CD4-positive, alpha-beta T cell (primary cell): ENCODE results near the gene FBLN5. TPM values are rescaled to one million over a fixed set of nuclear protein-coding genes. Genes with fewer than 3 reads are reported as not detected.
A peak's percentile ranks its signal among the peaks of the same experiment; 100 is the strongest.

Source experiments
- ATAC-seq: fragments of 200-7000 bp; cut with Tn5 transposase; one replicate; pipeline ENCODE4 v1.10.0; 2022; ENCODE audit warnings: mild to moderate bottlenecking; ENCODE audit not compliant: poor library complexity
- CTCF ChIA-PET: fragments of 350-600 bp; sonication (Branson Sonifier 250); formaldehyde crosslinking; loops from one replicate; lab custom pipeline; 2021; ENCODE audit warnings: antibody characterized with exemption, inconsistent platforms; lab: Charles Lee
- POLR2A ChIA-PET: fragments of 350-600 bp; sonication (Branson Sonifier 250); formaldehyde crosslinking; loops from one replicate; lab custom pipeline; 2021; ENCODE audit warnings: antibody characterized with exemption, inconsistent platforms; lab: Charles Lee
- DNase-seq, 14 experiments: peaks; one replicate each; pipeline ENCODE4 v3.0.0-alpha.2; 2013 to 2020; ENCODE audit warnings: mixed read lengths in 2 of 14
- H3K27ac ChIP-seq, 2 donors: one replicate each; pipeline versions ENCODE4 v1.5.1 to v1.7.0; 2013; ENCODE audit warnings: low read length in 2 of 2, low read depth in 1 of 2, mild to moderate bottlenecking in 1 of 2
- H3K27me3 ChIP-seq, 2 experiments: 1 replicate in 1 of 2; 2 replicates in 1 of 2; pipeline versions ENCODE4 v1.6.1 to v1.7.0; 2013; ENCODE audit warnings: low read length in 2 of 2, control low read depth in 1 of 2, mild to moderate bottlenecking in 1 of 2, moderate library complexity in 1 of 2; ENCODE audit not compliant: insufficient read depth in 2 of 2, control insufficient read depth in 1 of 2
- H3K36me3 ChIP-seq: one replicate; pipeline ENCODE4 v1.6.1; 2013; ENCODE audit warnings: low read length, control low read depth; ENCODE audit not compliant: insufficient read depth
- H3K4me1 ChIP-seq: one replicate; pipeline ENCODE4 v1.6.1; 2013; ENCODE audit warnings: low read length, control low read depth; ENCODE audit not compliant: insufficient read depth
- H3K4me3 ChIP-seq: one replicate; pipeline ENCODE4 v1.5.1; 2013; ENCODE audit warnings: mild to moderate bottlenecking, low read length, moderate library complexity
- H3K9me3 ChIP-seq, 2 experiments: 1 replicate in 1 of 2; 2 replicates in 1 of 2; pipeline versions ENCODE4 v1.6.1 to v1.7.0; 2013; ENCODE audit warnings: low read length in 2 of 2, mild to moderate bottlenecking in 2 of 2, control low read depth in 1 of 2, moderate library complexity in 1 of 2; ENCODE audit not compliant: control insufficient read depth in 1 of 2, insufficient read depth in 1 of 2
- H3K27ac Mint-ChIP-seq: one replicate; pipeline ENCODE4 v1.8.0; 2020; ENCODE audit warnings: mixed read lengths
- H3K27me3 Mint-ChIP-seq: one replicate; pipeline ENCODE4 v1.8.0; 2021; ENCODE audit warnings: mixed read lengths
- H3K36me3 Mint-ChIP-seq: one replicate; pipeline ENCODE4 v1.8.0; 2021; ENCODE audit warnings: low read depth, mixed read lengths
- H3K4me1 Mint-ChIP-seq: one replicate; pipeline ENCODE4 v1.8.0; 2021; ENCODE audit warnings: low read depth, mixed read lengths
- H3K4me3 Mint-ChIP-seq: one replicate; pipeline ENCODE4 v1.8.0; 2020; ENCODE audit warnings: mild to moderate bottlenecking, mixed read lengths
- H3K9me3 Mint-ChIP-seq: one replicate; pipeline ENCODE4 v1.8.0; 2020; ENCODE audit warnings: mixed read lengths
- intact Hi-C, 2 experiments: fragments of 100-400 bp; cut with DNase I in 1 of 2; cut with micrococcal nuclease in 1 of 2; formaldehyde crosslinking; loops; one replicate each; pipeline versions ENCODE4 v1.15.1 to v1.9.0; 2023 to 2025; cut with DNase I, micrococcal nuclease
- total RNA-seq, 174 experiments: library from RNA in 2 of 174; stranded (reverse) in 2 of 174; gene quantifications; one replicate each; pipeline ENCODE4 v1.2.3 and lab custom pipeline; 2021 to 2026
- TF ChIP-seq, protein P1 (sequence below): fragments of 200-600 bp; IDR thresholded peaks from one replicate; pipeline ENCODE4 v1.8.0; 2022; ENCODE audit warnings: antibody characterized with exemption, mild to moderate bottlenecking

The FBLN5 gene
- total RNA-seq, 2 experiments from 2014 or later = 1.2 to 1.5 TPM

GRCh38 chr14:91877376-91877915 lies 70.0 kb downstream of the FBLN5 start:
- ATAC-seq = no peak
- ChIA-PET CTCF (no interaction called here), POLR2A (interaction anchor here (3.1 to 6.3 kb wide), 2 partner anchors 10 to 33 kb away, joined by 15 to 97 read pairs; partner anchors contain the start of gene TC2N)
- H3K4me1 Mint-ChIP-seq = peaks cover 89% of the 10 kb centered on the region
- Histone ChIP-seq H3K9me3 (no peaks in the 10 kb centered on the region), H3K27ac (no peak overlapping the region), H3K27me3 (no peaks in the 10 kb centered on the region), H3K4me3 (no peak overlapping the region), H3K36me3 (no peaks in the 10 kb centered on the region), H3K4me1 (peaks cover 77% of the 10 kb centered on the region)
- H3K27ac Mint-ChIP-seq = peak overlapping the region; percentile 95
- TF ChIP-seq, protein P1, sequence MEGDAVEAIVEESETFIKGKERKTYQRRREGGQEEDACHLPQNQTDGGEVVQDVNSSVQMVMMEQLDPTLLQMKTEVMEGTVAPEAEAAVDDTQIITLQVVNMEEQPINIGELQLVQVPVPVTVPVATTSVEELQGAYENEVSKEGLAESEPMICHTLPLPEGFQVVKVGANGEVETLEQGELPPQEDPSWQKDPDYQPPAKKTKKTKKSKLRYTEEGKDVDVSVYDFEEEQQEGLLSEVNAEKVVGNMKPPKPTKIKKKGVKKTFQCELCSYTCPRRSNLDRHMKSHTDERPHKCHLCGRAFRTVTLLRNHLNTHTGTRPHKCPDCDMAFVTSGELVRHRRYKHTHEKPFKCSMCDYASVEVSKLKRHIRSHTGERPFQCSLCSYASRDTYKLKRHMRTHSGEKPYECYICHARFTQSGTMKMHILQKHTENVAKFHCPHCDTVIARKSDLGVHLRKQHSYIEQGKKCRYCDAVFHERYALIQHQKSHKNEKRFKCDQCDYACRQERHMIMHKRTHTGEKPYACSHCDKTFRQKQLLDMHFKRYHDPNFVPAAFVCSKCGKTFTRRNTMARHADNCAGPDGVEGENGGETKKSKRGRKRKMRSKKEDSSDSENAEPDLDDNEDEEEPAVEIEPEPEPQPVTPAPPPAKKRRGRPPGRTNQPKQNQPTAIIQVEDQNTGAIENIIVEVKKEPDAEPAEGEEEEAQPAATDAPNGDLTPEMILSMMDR = no peak
- no peak for DNase-seq
- H3K9me3 Mint-ChIP-seq = no peaks in the 10 kb centered on the region
- peaks cover 4% of the 10 kb centered on the region for H3K36me3 Mint-ChIP-seq
- H3K4me3 Mint-ChIP-seq = no peak overlapping the region
- intact Hi-C loops = no loop called here
- no peaks in the 10 kb centered on the region for H3K27me3 Mint-ChIP-seq

- Mint-ChIP-seq H3K4me3 (no peak overlapping the region), H3K27ac (peak overlapping the region; percentile 95), H3K27me3 (no peaks in the 10 kb centered on the region), H3K4me1 (peaks cover 98% of the 10 kb centered on the region), H3K9me3 (no peaks in the 10 kb centered on the region), H3K36me3 (peaks cover 4% of the 10 kb centered on the region)
- ATAC-seq = no peak
- ChIA-PET POLR2A (interaction anchor here (0.6 to 6.3 kb wide), 3 partner anchors 9 to 34 kb away, joined by 3 to 97 read pairs (median 15); partner anchors contain the start of gene TC2N), CTCF (no interaction called here)
- intact Hi-C loops = no loop called here
- H3K4me1 ChIP-seq = peaks cover 86% of the 10 kb centered on the region
- H3K9me3 ChIP-seq = no peaks in the 10 kb centered on the region
- TF ChIP-seq, protein P1 = no peak
- no peak for DNase-seq
- H3K27me3 ChIP-seq = no peaks in the 10 kb centered on the region
- H3K4me3 ChIP-seq = no peak overlapping the region
- no peak overlapping the region for H3K27ac ChIP-seq
- no peaks in the 10 kb centered on the region for H3K36me3 ChIP-seq
Observed at GRCh38 chr14:91876492-91876891, 71.0 kb downstream of the FBLN5 start.

DNA sequence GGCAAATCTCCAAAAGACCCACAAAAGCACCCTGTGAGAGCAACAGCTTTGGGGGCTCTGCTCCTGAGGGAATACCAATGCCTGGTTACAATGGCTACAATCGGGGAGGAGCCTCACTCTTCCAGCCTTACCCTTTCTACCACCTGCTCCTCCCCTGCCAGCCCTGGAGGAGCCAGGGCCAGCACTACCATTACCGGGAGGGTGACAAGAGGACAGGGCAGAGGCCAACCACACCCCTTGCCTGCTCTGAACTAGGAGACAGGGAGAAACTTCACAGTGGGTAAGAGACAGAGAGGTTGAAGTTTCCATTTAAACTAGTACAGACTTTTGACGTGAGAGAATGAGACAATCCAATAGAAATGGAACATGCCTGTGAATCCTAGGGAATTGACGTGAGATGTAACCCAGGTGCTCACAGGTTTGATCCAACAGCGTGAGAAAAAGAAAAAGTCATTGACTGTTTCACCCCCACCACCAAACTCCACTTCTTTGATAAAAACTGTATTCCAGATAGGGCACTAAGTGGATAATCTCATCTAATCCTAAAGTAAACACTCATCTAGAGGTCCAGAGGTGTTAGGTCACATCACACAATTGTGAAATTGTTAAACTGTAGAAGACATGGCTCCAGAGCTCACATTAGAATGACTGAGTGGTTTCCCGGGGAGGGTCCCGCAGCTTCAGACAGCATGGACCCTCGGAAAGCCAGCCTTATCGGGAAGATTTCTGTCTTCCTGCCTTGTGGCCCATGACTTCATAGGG lies 71.8 kb downstream of the FBLN5 start:
- H3K27ac ChIP-seq = no peak overlapping the region
- peaks cover 98% of the 10 kb centered on the region for H3K4me1 Mint-ChIP-seq
- intact Hi-C loops = loop anchor here in 1 of 2 experiments (2.0 kb wide), 1 partner anchor 13 kb away; no protein-coding TSS in a partner anchor
- peak overlapping the region; percentile 95 for H3K27ac Mint-ChIP-seq
- H3K36me3 Mint-ChIP-seq = no peaks in the 10 kb centered on the region
- H3K4me3 Mint-ChIP-seq = peak overlapping the region; percentile 59
- TF ChIP-seq, protein P1 = no peak
- H3K9me3 Mint-ChIP-seq = no peaks in the 10 kb centered on the region
- no peak for DNase-seq
- ChIA-PET POLR2A (interaction anchor here (1.0 to 6.3 kb wide), 4 partner anchors 8 to 40 kb away, joined by 4 to 97 read pairs (median 32); partner anchors contain the start of gene TC2N), CTCF (no interaction called here)
- no peaks in the 10 kb centered on the region for H3K36me3 ChIP-seq
- H3K4me1 ChIP-seq = peaks cover 86% of the 10 kb centered on the region
- H3K4me3 ChIP-seq = no peak overlapping the region
- ATAC-seq = no peak
- H3K27me3 Mint-ChIP-seq = no peaks in the 10 kb centered on the region
- H3K9me3 ChIP-seq = no peaks in the 10 kb centered on the region
- H3K27me3 ChIP-seq = no peaks in the 10 kb centered on the region
